CD4-positive, alpha-beta T cell treated with Interleukin-10 for 1 hour (primary cell): ENCODE data around the gene PTX4.
"Not testable (repeated sequence)": the region's sequence is repeated elsewhere in the genome, so short reads cannot be mapped to it uniquely, and the experiment has no call there.

ENCODE experiments used
- DNase-seq: peaks from one replicate; pipeline ENCODE4 v3.0.0-alpha.2; 2020

Gene PTX4

GRCh38 chr16:1439699-1440074 lies 49.1 kb downstream of the PTX4 start:
- not testable (repeated sequence) for DNase-seq

- DNase-seq: no peak
These were observed 49.6 kb downstream of the PTX4 start for GRCh38 chr16:1439058-1439698.

GRCh38 chr16:1438229-1439057 lies 50.3 kb downstream of the PTX4 start:
- no peak for DNase-seq

- DNase-seq: no peak
These were observed 51.1 kb downstream of the PTX4 start for GRCh38 chr16:1437606-1438005.

GRCh38 chr16:1436731-1437355 lies 51.9 kb downstream of the PTX4 start:
- DNase-seq: no peak

GRCh38 chr16:1435921-1436697 lies 52.6 kb downstream of the PTX4 start:
- DNase-seq: no peak
